Heart left ventricle (tissue), 13 donors: ENCODE measurements around the gene GAN.

Source experiments
- POLR2A ChIP-seq, 2 donors: fragments of 450-650 bp; IDR thresholded peaks; one replicate each; pipeline ENCODE4 v1.6.1; 2017; ENCODE audit warnings: antibody characterized with exemption in 2 of 2, mild to moderate bottlenecking in 2 of 2, moderate library complexity in 2 of 2
- TF ChIP-seq, protein P1 (sequence below), 12 donors: fragments of 200-600 bp; sonication (generic) in 4 of 12; IDR thresholded peaks; one replicate each; pipeline versions ENCODE4 v1.5.0 to v1.8.0; 2018 to 2022; ENCODE audit warnings: antibody characterized with exemption in 12 of 12, mild to moderate bottlenecking in 5 of 12
- donor health status: ischemic (EF 13 %, LVEDD 7.1; RV severe dilation, severe dysfunction).
- donor health status: DM: no; HTN: yes; CAD: no.
- donor health status: DM: no; HTN: no; CAD: no.
- donor health status: ischemic (EF 25% LVEDD 6.9; RV normal size, moderate dysfunction).
- donor health status: ischemic (EF 25% LVEDD 5.7; RV mildly dilated, moderate dysfunction).
- donor health status: ischemic (EF 35%, LVEDD 5.7; RV mildly dilated, moderate dysfunction).
- donor health status: nonischemic (EF 11% LVEDD 7.7; RV severe dilation, severe dysfunction).
- donor health status: DM: yes; HTN: yes; CAD: no.
- donor health status: PGD.
- donor health status: ischemic (EF 29% LVEDD 5.4; RV normal size, mild dysfunction).
- donor health status: nonischemic (EF 23%, LVEDD 6.1; RV moderate dilation, normal function).

DNA sequence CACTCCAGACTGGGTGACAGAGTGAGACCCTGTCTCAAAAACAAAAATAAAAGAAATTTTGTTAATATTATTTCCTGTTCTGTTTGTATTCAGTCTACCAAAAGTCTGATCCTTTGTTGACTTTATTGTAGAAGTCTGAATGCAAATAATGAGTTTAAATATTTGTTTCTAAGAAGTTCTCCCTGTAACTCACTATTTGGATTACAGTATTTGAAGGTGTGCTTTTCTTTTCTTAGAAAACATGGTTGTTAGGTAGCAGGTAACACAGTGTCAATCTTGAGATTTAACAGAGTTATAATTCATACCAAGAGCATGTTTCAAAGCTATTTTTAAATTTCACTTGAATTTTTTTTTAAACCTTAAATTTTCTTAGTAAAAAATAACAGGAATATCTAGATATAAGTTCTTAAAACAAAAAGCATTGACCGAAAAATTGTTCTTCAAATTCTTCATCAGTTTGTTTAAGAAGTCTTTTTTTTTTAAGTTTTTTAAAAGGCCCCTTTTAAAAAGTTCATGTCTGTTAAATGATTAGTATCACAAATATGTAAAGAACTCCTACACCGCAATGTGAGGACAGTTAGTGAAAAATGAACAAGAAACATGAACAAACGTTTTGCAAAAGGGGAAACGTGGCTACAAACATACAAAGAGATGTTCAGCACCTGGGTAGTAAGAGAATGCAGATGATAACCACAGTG is 35.0 kb downstream of the GAN start:
- TF ChIP-seq, protein P1, sequence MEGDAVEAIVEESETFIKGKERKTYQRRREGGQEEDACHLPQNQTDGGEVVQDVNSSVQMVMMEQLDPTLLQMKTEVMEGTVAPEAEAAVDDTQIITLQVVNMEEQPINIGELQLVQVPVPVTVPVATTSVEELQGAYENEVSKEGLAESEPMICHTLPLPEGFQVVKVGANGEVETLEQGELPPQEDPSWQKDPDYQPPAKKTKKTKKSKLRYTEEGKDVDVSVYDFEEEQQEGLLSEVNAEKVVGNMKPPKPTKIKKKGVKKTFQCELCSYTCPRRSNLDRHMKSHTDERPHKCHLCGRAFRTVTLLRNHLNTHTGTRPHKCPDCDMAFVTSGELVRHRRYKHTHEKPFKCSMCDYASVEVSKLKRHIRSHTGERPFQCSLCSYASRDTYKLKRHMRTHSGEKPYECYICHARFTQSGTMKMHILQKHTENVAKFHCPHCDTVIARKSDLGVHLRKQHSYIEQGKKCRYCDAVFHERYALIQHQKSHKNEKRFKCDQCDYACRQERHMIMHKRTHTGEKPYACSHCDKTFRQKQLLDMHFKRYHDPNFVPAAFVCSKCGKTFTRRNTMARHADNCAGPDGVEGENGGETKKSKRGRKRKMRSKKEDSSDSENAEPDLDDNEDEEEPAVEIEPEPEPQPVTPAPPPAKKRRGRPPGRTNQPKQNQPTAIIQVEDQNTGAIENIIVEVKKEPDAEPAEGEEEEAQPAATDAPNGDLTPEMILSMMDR (IDR thresholded peaks at IDR 0.05): no peak
- no peak for TF ChIP-seq POLR2A (IDR thresholded peaks at IDR 0.05)
